Fibroblast of mammary gland (primary cell): ENCODE results near the gene ELANE.
"Not testable (repeated sequence)": the region's sequence is repeated elsewhere in the genome, so short reads cannot be mapped to it uniquely, and the experiment has no call there.

Experiments used
- DNase-seq: peaks from one replicate; pipeline ENCODE4 v3.0.0-alpha.2; 2010; ENCODE audit warnings: low read depth
- H3K4me3 ChIP-seq: 2 replicates; pipeline ENCODE4 v1.5.1; 2011; ENCODE audit warnings: low read depth, mild to moderate bottlenecking, low read length, moderate library complexity; ENCODE audit not compliant: control insufficient read depth
- TF ChIP-seq, protein P1 (sequence below): conservative IDR thresholded peaks from 2 replicates; pipeline ENCODE4 v1.5.1; 2011; ENCODE audit warnings: low read depth, low read length, inconsistent platforms; ENCODE audit not compliant: control insufficient read depth, insufficient read depth

ELANE gene

DNA sequence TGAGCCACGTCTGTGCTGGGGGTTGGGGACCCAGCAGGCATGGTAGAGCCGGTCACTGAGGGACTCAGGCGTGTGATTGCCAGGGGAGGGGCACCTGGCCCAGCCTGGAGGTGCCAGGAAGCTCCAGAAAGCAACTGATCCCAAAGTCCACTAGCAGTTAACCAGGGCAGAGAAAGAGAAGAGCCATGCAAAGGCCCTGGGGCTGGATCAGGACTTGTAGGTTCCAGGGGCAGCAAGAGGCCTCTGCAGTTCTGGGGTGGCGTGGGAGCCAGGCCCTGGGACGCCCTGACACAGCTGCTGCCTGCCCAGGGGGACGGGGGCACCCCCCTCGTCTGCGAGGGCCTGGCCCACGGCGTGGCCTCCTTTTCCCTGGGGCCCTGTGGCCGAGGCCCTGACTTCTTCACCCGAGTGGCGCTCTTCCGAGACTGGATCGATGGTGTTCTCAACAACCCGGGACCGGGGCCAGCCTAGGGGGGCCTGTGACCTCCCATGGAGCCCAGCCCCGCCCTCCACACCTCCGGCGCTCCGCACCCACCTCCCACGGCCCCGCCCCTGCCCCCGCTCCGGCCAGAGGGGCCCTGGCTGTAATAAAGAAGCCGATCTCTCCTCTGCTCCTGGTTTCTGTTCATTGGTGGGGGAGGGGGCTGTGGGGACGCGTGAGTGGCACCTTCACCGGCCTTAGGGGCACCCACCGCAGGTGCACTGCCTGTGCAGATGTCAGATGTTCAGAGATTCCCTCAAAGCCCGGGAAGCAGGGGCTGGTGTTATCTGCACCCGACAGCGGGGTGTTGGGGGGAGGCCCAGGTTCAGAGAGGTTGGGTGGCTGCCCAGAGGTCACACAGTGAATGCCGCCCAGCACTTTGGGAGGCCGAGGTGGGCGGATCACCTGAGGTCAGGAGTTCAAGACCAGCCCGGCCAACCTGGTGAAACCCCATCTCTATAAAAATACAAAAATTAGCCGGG lies 20.4 kb upstream of the ELANE start:
- TF ChIP-seq, protein P1, sequence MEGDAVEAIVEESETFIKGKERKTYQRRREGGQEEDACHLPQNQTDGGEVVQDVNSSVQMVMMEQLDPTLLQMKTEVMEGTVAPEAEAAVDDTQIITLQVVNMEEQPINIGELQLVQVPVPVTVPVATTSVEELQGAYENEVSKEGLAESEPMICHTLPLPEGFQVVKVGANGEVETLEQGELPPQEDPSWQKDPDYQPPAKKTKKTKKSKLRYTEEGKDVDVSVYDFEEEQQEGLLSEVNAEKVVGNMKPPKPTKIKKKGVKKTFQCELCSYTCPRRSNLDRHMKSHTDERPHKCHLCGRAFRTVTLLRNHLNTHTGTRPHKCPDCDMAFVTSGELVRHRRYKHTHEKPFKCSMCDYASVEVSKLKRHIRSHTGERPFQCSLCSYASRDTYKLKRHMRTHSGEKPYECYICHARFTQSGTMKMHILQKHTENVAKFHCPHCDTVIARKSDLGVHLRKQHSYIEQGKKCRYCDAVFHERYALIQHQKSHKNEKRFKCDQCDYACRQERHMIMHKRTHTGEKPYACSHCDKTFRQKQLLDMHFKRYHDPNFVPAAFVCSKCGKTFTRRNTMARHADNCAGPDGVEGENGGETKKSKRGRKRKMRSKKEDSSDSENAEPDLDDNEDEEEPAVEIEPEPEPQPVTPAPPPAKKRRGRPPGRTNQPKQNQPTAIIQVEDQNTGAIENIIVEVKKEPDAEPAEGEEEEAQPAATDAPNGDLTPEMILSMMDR, result no peak
- no peak overlapping the region for H3K4me3 ChIP-seq
- DNase-seq, result no peak

- TF ChIP-seq, protein P1, result no peak
- H3K4me3 ChIP-seq, result no peak overlapping the region
- no peak for DNase-seq
Observed at GRCh38 chr19:834216-834615, 17.9 kb upstream of the ELANE start.

GRCh38 chr19:835210-835810 lies 16.8 kb upstream of the ELANE start:
- H3K4me3 ChIP-seq, result no peak overlapping the region
- DNase-seq, result no peak
- TF ChIP-seq, protein P1, result no peak

DNA sequence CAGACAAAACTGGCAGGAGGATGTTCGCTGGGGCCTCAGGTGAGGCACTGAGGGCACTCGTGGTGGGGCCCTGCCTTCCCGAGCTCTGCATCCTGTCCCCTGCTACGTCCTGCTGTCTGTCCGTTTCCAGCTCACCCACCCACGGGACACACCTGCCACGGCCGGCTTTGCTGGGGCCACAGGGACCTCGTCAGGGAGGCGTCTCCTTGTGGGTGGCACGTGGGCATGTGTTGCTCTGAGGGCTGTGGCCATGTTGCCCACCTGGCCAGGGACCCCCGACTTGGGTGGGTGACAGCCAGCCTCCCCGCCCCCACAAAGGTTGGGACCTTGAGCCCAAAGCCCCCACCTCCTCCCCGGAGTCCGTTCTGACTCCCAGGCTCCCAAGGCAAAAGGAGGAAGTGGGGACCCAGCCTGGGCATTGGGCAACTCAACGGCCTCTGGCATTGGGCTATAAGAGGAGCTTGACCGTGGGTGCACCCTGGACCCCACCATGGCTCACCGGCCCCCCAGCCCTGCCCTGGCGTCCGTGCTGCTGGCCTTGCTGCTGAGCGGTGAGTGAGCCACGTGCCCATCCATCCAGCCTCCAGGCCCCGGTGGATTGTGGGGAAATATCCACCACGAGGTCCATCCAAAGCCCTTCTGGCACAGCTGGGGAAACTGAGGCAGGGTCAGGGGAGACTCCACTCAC lies 11.4 kb upstream of the ELANE start, which contains the start of gene PRTN3:
TSS of gene PRTN3 (plus strand) at position 481 of the 688 bp plus-strand sequence. CDS start at position 491, 10 bp downstream.
- TF ChIP-seq, protein P1, result no peak
- no peak for DNase-seq
- H3K4me3 ChIP-seq, result no peak within 1 kb of the TSS

DNA sequence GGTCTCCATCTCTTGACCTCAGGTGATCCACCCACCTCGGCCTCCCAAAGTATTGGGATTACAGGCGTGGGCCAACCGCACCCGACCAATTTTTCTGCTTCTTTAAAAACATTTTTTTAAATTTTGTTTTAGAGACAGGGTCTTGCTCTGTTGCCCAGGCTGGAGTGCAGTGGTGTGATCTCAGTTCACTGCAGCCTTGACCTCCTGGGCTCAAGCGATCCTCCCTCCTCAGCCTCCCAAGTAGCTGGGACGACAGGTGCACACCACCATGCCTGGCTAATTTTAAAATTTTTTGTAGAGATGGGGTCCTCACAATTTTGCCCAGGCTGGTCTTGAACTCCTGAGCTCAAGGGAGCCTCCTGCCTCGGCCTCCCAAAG lies 9.3 kb upstream of the ELANE start:
- DNase-seq, H3K4me3 ChIP-seq: not testable (repeated sequence)

DNA sequence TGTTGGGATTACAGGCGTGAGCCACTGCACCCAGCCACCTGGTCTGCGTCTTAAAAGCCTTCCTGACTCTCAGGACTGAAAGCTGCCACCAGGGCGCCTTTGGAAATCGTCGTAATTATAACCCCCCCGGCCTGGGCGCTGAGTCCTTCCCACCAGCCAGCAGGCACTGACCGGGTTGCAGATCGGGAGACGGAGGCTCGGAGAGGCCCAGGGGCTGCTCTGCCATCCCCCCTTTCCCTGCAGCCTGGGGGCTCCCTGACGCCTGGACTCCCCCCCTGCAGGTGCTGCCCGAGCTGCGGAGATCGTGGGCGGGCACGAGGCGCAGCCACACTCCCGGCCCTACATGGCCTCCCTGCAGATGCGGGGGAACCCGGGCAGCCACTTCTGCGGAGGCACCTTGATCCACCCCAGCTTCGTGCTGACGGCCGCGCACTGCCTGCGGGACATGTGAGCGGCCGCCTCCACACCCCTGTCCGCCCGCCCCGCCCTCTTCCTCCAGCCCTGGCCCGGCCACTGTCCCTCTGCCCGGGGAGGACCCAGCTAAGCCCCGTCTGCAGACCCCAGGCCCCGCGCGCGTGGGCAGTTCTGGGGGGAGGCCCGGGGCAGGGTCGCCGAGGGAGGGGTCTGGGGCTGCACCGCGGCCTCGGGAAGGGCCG lies 8.8 kb upstream of the ELANE start:
- TF ChIP-seq, protein P1, result no peak
- no peak for DNase-seq
- H3K4me3 ChIP-seq, result no peak overlapping the region
